Measurements from ENCODE around the gene STX5. TPM values are rescaled to one million over a fixed set of nuclear protein-coding genes. Genes with fewer than 3 reads are reported as not detected.

The STX5 gene
- total and polyA plus RNA-seq, 9 of the 15 experiments (the other 6 are each of a cell fraction or from before 2014, with no cell fraction given) = 2.8 to 28.6 (median 23.7) TPM

DNA sequence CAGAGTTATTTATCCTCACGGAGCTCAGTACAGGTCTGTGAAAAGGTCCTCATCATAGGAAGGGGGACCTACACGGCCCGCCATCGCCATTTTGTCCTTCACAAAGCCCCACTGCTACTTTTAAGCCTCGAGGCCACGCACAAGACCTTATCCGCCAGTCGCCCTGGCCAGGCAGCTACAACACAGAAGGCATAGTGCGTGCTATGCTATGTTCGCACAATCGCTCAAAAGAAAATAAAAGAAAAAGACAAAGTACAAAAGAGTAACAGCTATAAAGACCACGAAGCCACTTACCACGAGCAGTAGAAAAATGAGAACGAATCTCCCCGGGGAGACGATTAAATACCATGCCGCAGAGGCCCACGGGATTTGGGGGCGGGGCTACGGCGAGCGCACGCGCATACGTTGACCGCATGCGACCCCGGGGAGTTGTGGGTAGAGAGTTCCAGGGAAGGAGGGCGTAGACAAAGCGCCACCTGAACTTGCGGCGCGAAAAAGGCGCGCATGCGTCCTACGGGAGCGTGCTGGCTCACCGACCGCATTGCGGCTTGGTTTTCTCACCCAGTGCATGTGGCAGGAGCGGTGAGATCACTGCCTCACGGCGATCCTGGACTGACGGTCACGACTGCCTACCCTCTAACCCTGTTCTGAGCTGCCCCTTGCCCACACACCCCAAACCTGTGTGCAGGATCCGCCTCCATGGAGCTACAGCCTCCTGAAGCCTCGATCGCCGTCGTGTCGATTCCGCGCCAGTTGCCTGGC is 23.9 kb upstream of the STX5 start (continued):
- peak; percentile 76 for TF ChIP-seq TOE1 (IDR thresholded peaks at IDR 0.05; ENCODE audit: borderline replicate concordance)
- TF ChIP-seq TOE1 (CRISPR knock-in tag; IDR thresholded peaks at IDR 0.05; ENCODE audit: borderline replicate concordance, low read depth) = peak; percentile 23; the same call in 1 of the 2 replicates
- no peak for TF ChIP-seq FOXJ3 (CRISPR knock-in tag; IDR thresholded peaks at IDR 0.05)
- TF ChIP-seq KAT7 (CRISPR knock-in tag; IDR thresholded peaks at IDR 0.05; ENCODE audit: borderline replicate concordance) = peak; percentile 84; the same call in 1 of the 2 replicates
- TF ChIP-seq NFYB (IDR thresholded peaks at IDR 0.05; ENCODE audit: extremely low read depth, insufficient read length) = no peak
- TF ChIP-seq SRSF9 (IDR thresholded peaks at IDR 0.05; ENCODE audit: borderline replicate concordance, low read depth, low read length) = no peak
- peak; percentile 99 for TF ChIP-seq PML (IDR thresholded peaks at IDR 0.05; ENCODE audit: low read length)
- TF ChIP-seq, protein P1, sequence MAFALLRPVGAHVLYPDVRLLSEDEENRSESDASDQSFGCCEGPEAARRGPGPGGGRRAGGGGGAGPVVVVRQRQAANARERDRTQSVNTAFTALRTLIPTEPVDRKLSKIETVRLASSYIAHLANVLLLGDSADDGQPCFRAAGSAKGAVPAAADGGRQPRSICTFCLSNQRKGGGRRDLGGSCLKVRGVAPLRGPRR (CRISPR knock-in tag; IDR thresholded peaks at IDR 0.05) = no peak
- peak; percentile 81 to 90 for TF ChIP-seq FOXK2 (conservative IDR thresholded peaks at IDR 0.05 in 1 of 2, IDR thresholded peaks at IDR 0.05 in 1 of 2; ENCODE audit: low read depth in 2 of 2)
- TF ChIP-seq TCF7L2 (IDR thresholded peaks at IDR 0.05; ENCODE audit: low read depth, low read length) = 0 out of 2 replicates have a peak, but pooled peaks have one; percentile 23
- TF ChIP-seq SMC3 (conservative IDR thresholded peaks at IDR 0.05; ENCODE audit: insufficient read depth, low read depth, low read length) = no peak
- TF ChIP-seq RUNX1 (IDR thresholded peaks at IDR 0.05; ENCODE audit: low read depth) = no peak
- TF ChIP-seq PHB2 (IDR thresholded peaks at IDR 0.05; ENCODE audit: low read depth) = peak; percentile 43; the same call in 1 of the 2 replicates
- 0 out of 4 replicates have a peak, but pooled peaks of 1 of the 2 experiments have one; percentile 7 for TF ChIP-seq KDM1A (IDR thresholded peaks at IDR 0.05)
- TF ChIP-seq KDM2B (CRISPR knock-in tag; IDR thresholded peaks at IDR 0.05) = peak; percentile 54; the same call in 1 of the 2 replicates
- TF ChIP-seq EWSR1 (IDR thresholded peaks at IDR 0.05; ENCODE audit: borderline replicate concordance, low read depth, partially characterized antibody) = no peak
- TF ChIP-seq MAFF (IDR thresholded peaks at IDR 0.05; ENCODE audit: low read length) = no peak
- TF ChIP-seq SRSF7 (optimal IDR thresholded peaks at IDR 0.05; ENCODE audit: low read depth, low read length) = no peak
- TF ChIP-seq, protein P2, sequence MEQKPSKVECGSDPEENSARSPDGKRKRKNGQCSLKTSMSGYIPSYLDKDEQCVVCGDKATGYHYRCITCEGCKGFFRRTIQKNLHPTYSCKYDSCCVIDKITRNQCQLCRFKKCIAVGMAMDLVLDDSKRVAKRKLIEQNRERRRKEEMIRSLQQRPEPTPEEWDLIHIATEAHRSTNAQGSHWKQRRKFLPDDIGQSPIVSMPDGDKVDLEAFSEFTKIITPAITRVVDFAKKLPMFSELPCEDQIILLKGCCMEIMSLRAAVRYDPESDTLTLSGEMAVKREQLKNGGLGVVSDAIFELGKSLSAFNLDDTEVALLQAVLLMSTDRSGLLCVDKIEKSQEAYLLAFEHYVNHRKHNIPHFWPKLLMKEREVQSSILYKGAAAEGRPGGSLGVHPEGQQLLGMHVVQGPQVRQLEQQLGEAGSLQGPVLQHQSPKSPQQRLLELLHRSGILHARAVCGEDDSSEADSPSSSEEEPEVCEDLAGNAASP (IDR thresholded peaks at IDR 0.05) = no peak
- no peak for TF ChIP-seq XRCC4 (IDR thresholded peaks at IDR 0.05; ENCODE audit: extremely low read depth, insufficient read depth, insufficient read length)
- peak; percentile 89 for TF ChIP-seq RB1 (IDR thresholded peaks at IDR 0.05; ENCODE audit: low read depth)
- TF ChIP-seq SRSF3 (IDR thresholded peaks at IDR 0.05; ENCODE audit: insufficient read depth, low read length) = no peak
- peak; percentile 96 for TF ChIP-seq GTF2A2 (tag; IDR thresholded peaks at IDR 0.05)
- TF ChIP-seq, protein P3, sequence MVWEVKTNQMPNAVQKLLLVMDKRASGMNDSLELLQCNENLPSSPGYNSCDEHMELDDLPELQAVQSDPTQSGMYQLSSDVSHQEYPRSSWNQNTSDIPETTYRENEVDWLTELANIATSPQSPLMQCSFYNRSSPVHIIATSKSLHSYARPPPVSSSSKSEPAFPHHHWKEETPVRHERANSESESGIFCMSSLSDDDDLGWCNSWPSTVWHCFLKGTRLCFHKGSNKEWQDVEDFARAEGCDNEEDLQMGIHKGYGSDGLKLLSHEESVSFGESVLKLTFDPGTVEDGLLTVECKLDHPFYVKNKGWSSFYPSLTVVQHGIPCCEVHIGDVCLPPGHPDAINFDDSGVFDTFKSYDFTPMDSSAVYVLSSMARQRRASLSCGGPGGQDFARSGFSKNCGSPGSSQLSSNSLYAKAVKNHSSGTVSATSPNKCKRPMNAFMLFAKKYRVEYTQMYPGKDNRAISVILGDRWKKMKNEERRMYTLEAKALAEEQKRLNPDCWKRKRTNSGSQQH (CRISPR knock-in tag; IDR thresholded peaks at IDR 0.05) = peak; percentile 98
- TF ChIP-seq RFX7 (CRISPR knock-in tag; IDR thresholded peaks at IDR 0.05) = peak; percentile 78; the same call in 1 of the 2 replicates
- TF ChIP-seq GATA2 (CRISPR knock-in tag; IDR thresholded peaks at IDR 0.05) = no peak
- TF ChIP-seq ZNF41 (CRISPR knock-in tag; conservative IDR thresholded peaks at IDR 0.05) = peak; percentile 61; the same call in 1 of the 2 replicates

Data from K562 (cell line).